DOHH2 (cell line): ENCODE results near the gene CCDC63.
"Not testable (repeated sequence)": the region's sequence is repeated elsewhere in the genome, so short reads cannot be mapped to it uniquely, and the experiment has no call there.

ENCODE experiments used
- H3F3A ChIP-seq: fragments of 200-600 bp; sonication (generic), shearing (Covaris generic); 2 replicates; pipeline ENCODE4 v1.6.0; 2016; ENCODE audit warnings: antibody characterized with exemption, mild to moderate bottlenecking; ENCODE audit not compliant: control insufficient read depth, insufficient read depth
- H3K27ac ChIP-seq: fragments of 200-600 bp; sonication (generic); 2 replicates; pipeline ENCODE4 v1.5.1; 2014; ENCODE audit warnings: low read depth, mild to moderate bottlenecking, low read length, moderate library complexity
- H3K27me3 ChIP-seq: fragments of 200-600 bp; sonication (generic); 2 replicates; pipeline ENCODE4 v1.6.1; 2014; ENCODE audit warnings: mild to moderate bottlenecking, low read length, mixed read lengths; ENCODE audit not compliant: control insufficient read depth
- H3K36me3 ChIP-seq: fragments of 200-600 bp; sonication (generic); 2 replicates; pipeline ENCODE4 v1.6.1; 2014; ENCODE audit warnings: mild to moderate bottlenecking, low read length, moderate library complexity, mixed read lengths; ENCODE audit not compliant: control insufficient read depth
- H3K4me1 ChIP-seq: fragments of 200-600 bp; sonication (generic); 2 replicates; pipeline ENCODE4 v1.6.1; 2014; ENCODE audit warnings: mild to moderate bottlenecking, low read length, mixed read lengths; ENCODE audit not compliant: control insufficient read depth
- H3K4me2 ChIP-seq: fragments of 200-600 bp; sonication (generic); 2 replicates; pipeline ENCODE4 v1.6.0; 2014; ENCODE audit warnings: mild to moderate bottlenecking, low read length, moderate library complexity
- H3K4me3 ChIP-seq: fragments of 200-600 bp; sonication (generic); 2 replicates; pipeline ENCODE4 v1.5.1; 2014; ENCODE audit warnings: mild to moderate bottlenecking, low read length, mixed read lengths
- H3K79me2 ChIP-seq: fragments of 200-600 bp; sonication (generic); 2 replicates; pipeline ENCODE4 v1.6.1; 2014; ENCODE audit warnings: mild to moderate bottlenecking, low read length, mixed read lengths; ENCODE audit not compliant: control insufficient read depth
- H3K9me2 ChIP-seq: fragments of 200-600 bp; sonication (generic); replicated peaks from 2 replicates; pipeline ENCODE4 v1.6.1; 2014; ENCODE audit warnings: mild to moderate bottlenecking, low read length, mixed read lengths; ENCODE audit not compliant: control insufficient read depth
- H3K9me3 ChIP-seq: fragments of 200-600 bp; sonication (generic); 2 replicates; pipeline ENCODE4 v1.6.1; 2014; ENCODE audit warnings: antibody characterized with exemption, low read length, mixed read lengths; ENCODE audit not compliant: control insufficient read depth, insufficient read depth
- H4K20me1 ChIP-seq: fragments of 200-600 bp; sonication (generic); 2 replicates; pipeline ENCODE4 v1.6.0; 2014; ENCODE audit warnings: low read depth, mild to moderate bottlenecking, antibody characterized with exemption, low read length, moderate library complexity; ENCODE audit not compliant: control insufficient read depth, insufficient read depth
- CTCF ChIP-seq: fragments of 200-600 bp; sonication (generic); IDR thresholded peaks from one replicate; pipeline ENCODE4 v1.5.1; 2014; ENCODE audit warnings: antibody characterized with exemption, mild to moderate bottlenecking, low read depth, low read length; ENCODE audit not compliant: poor library complexity, severe bottlenecking
- EZH2phosphoT487 ChIP-seq: fragments of 200-600 bp; sonication (generic); IDR thresholded peaks from 2 replicates; pipeline ENCODE4 v1.6.1; 2017; ENCODE audit warnings: borderline replicate concordance, mild to moderate bottlenecking, antibody characterized with exemption, low read length, moderate library complexity, mixed read lengths

Gene CCDC63

DNA sequence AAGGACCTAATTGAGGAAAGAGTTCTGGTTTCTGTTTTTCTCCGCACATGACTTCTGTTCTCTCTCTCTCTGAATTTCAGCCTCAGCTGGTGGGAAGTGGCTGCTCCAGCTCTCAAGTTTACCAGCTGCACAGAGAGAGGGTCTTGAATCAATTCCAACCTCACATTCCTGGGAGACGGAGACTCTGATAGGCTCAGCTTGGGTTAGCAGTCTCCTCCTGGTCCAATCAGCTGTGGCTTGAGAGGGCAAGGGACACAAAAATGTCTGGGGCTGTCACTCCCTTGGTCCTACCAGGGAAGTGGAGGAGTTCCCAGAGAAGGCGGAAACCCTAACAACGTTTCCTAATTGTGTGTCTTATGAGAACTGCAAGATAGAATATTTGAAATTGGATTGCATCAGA lies 7.0 kb downstream of the CCDC63 start:
- no peaks in the 10 kb centered on the region for H4K20me1 ChIP-seq
- no peaks in the 10 kb centered on the region for H3F3A ChIP-seq
- no peaks in the 10 kb centered on the region; the same call in 1 of the 2 replicates for H3K9me3 ChIP-seq
- H3K9me2 ChIP-seq = no peaks in the 10 kb centered on the region
- no peak overlapping the region for H3K4me3 ChIP-seq
- H3K27me3 ChIP-seq = peaks cover 22% of the 10 kb centered on the region
- H3K27ac ChIP-seq = no peak overlapping the region
- peak overlapping the region; percentile 27; the same call in 1 of the 2 replicates for H3K4me2 ChIP-seq
- no peaks in the 10 kb centered on the region for H3K79me2 ChIP-seq
- H3K4me1 ChIP-seq = peaks cover 5% of the 10 kb centered on the region; the same call in 1 of the 2 replicates
- TF ChIP-seq CTCF (no peak), EZH2phosphoT487 (no peak)
- no peaks in the 10 kb centered on the region for H3K36me3 ChIP-seq

DNA sequence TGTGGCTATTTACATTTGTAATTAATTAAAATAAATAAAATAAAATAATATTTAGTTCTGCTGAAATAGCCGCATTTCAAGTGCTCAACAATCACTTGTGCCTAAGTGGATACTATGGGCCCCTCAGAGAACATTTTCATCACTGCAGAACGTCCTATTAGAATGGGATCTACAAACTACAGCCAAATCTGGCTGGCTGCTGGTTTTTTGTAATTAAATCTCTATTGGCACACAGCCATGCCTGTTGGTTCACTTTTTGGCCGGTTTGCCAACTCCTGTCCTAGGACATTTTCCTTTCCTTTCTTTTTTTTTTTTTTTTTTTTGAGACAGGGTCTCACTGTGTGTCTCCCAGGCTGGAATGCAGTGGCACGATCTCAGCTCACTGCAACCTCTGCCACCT lies 9.8 kb downstream of the CCDC63 start:
- Histone ChIP-seq H3K36me3 (no peaks in the 10 kb centered on the region), H4K20me1 (no peaks in the 10 kb centered on the region), H3F3A (no peaks in the 10 kb centered on the region), H3K27ac (no peak overlapping the region), H3K27me3 (peaks cover 14% of the 10 kb centered on the region), H3K4me3 (no peak overlapping the region), H3K79me2 (no peaks in the 10 kb centered on the region), H3K4me2 (no peak overlapping the region), H3K9me3 (no peaks in the 10 kb centered on the region), H3K9me2 (no peaks in the 10 kb centered on the region), H3K4me1 (peaks cover 11% of the 10 kb centered on the region)
- TF ChIP-seq EZH2phosphoT487 (no peak), CTCF (no peak)

GRCh38 chr12:110857528-110857927 lies 10.7 kb downstream of the CCDC63 start:
- TF ChIP-seq CTCF = no peak
- no peak for TF ChIP-seq EZH2phosphoT487
- H3K27ac ChIP-seq = no peak overlapping the region
- no peak overlapping the region for H3K4me3 ChIP-seq
- no peaks in the 10 kb centered on the region for H3K36me3 ChIP-seq
- peaks cover 9% of the 10 kb centered on the region for H3K27me3 ChIP-seq
- no peak overlapping the region for H3K4me2 ChIP-seq
- no peaks in the 10 kb centered on the region for H3K9me2 ChIP-seq
- no peaks in the 10 kb centered on the region for H4K20me1 ChIP-seq
- H3K4me1 ChIP-seq = peaks cover 11% of the 10 kb centered on the region
- no peaks in the 10 kb centered on the region for H3K9me3 ChIP-seq
- no peaks in the 10 kb centered on the region for H3K79me2 ChIP-seq
- no peaks in the 10 kb centered on the region for H3F3A ChIP-seq

- peaks cover 11% of the 10 kb centered on the region for H3K4me1 ChIP-seq
- not testable (repeated sequence) for H3F3A ChIP-seq, H3K27me3 ChIP-seq, H3K36me3 ChIP-seq, H3K9me3 ChIP-seq, H3K9me2 ChIP-seq, H3K4me2 ChIP-seq, H4K20me1 ChIP-seq, H3K4me3 ChIP-seq, H3K27ac ChIP-seq, H3K79me2 ChIP-seq
Measured at GRCh38 chr12:110857954-110858353, 11.2 kb downstream of the CCDC63 start.
